ENCODE measurements around the gene RABGAP1L. TPM values are rescaled to one million over a fixed set of nuclear protein-coding genes. Genes with fewer than 3 reads are reported as not detected.

The RABGAP1L gene
- total and polyA plus RNA-seq, 10 of the 15 experiments (the other 5 are each of a cell fraction or from before 2014, with no cell fraction given) = 5.8 to 194 (median 113) TPM

GRCh38 chr1:174568551-174568950 lies 409.2 kb downstream of the RABGAP1L start:
- Histone ChIP-seq H2AFZ (ENCODE audit: control insufficient read depth, low read depth, low read length) (no peak overlapping the region), H3K4me3 (no peak overlapping the region), H3K27ac (ENCODE audit: control insufficient read depth, insufficient read depth) (no peak overlapping the region), H3K4me1 (ENCODE audit: control insufficient read depth, insufficient read depth, low read length) (no peaks in the 10 kb centered on the region), H3K27me3 (replicated peaks in 1 of 2; ENCODE audit: control insufficient read depth in 2 of 2, insufficient read depth in 2 of 2, low read length in 1 of 2) (no peaks in the 10 kb centered on the region), H3K36me3 (ENCODE audit: control insufficient read depth in 2 of 2, insufficient read depth in 2 of 2, low read length in 1 of 2) (no peaks in the 10 kb centered on the region; a peak in 2 of 4 replicates), H4K20me1 (ENCODE audit: control insufficient read depth, insufficient read depth) (no peaks in the 10 kb centered on the region), H3K79me2 (ENCODE audit: control insufficient read depth, insufficient read depth, low read length) (no peaks in the 10 kb centered on the region), H3K9ac (ENCODE audit: control insufficient read depth, insufficient read depth, low read length) (no peak overlapping the region), H3K4me2 (ENCODE audit: control insufficient read depth, insufficient read depth) (no peak overlapping the region), H3K9me3 (replicated peaks; ENCODE audit: control insufficient read depth, insufficient read depth, low read length) (no peaks in the 10 kb centered on the region; the same call in 2 of the 3 replicates)
- RAD21 ChIA-PET (ENCODE audit: unreplicated experiment) = no interaction called here
- POLR2A ChIA-PET = no interaction called here
- no peak for TF ChIP-seq STAT1 (conservative IDR thresholded peaks at IDR 0.05)
- TF ChIP-seq ZNF217 (IDR thresholded peaks at IDR 0.05) = no peak
- no peak for TF ChIP-seq CEBPB (IDR thresholded peaks at IDR 0.05; ENCODE audit: borderline replicate concordance in 1 of 2, low read depth in 2 of 2, low read length in 2 of 2)
- no peak for TF ChIP-seq NKRF (conservative IDR thresholded peaks at IDR 0.05)
- no peak for TF ChIP-seq NRF1 (conservative IDR thresholded peaks at IDR 0.05; ENCODE audit: low read depth, low read length)
- no peak for TF ChIP-seq SRF (IDR thresholded peaks at IDR 0.05; ENCODE audit: low read depth in 2 of 2, low read length in 2 of 2)
- TF ChIP-seq PAX8 (IDR thresholded peaks at IDR 0.05) = no peak
- no peak for TF ChIP-seq MYB (IDR thresholded peaks at IDR 0.05; ENCODE audit: borderline replicate concordance, low read depth, low read length)
- no peak for TF ChIP-seq DPF2 (IDR thresholded peaks at IDR 0.05)
- TF ChIP-seq REST (IDR thresholded peaks at IDR 0.05; ENCODE audit: low read depth, low read length) = no peak
- no peak for TF ChIP-seq ZNF384 (IDR thresholded peaks at IDR 0.05; ENCODE audit: borderline replicate concordance, low read depth, low read length)
- no peak for TF ChIP-seq SMAD5 (IDR thresholded peaks at IDR 0.05; ENCODE audit: low read depth)
- TF ChIP-seq ZBED1 (IDR thresholded peaks at IDR 0.05; ENCODE audit: borderline replicate concordance) = no peak
- TF ChIP-seq PKNOX1 (IDR thresholded peaks at IDR 0.05) = no peak
- TF ChIP-seq JUNB (IDR thresholded peaks at IDR 0.05) = no peak
- no peak for FAIRE-seq
- SMC1A ChIA-PET (ENCODE audit: uncharacterized antibody, unreplicated experiment) = no interaction called here
- ATAC-seq = no peak
- in situ Hi-C loops (cut with MboI) (no loop called here), intact Hi-C loops (cut with micrococcal nuclease; ENCODE audit: unreplicated experiment) (no loop called here)
- no TSS peak for BruUV-seq (replicated peaks)
- CTCF ChIA-PET = no interaction called here
- DNase-seq (ENCODE audit: low read depth, low spot score) = no peak

Measured in GM12878 (cell line).